AG08396 (cell line): ENCODE results near the gene IFNW1.
A peak's percentile ranks its signal among the peaks of the same experiment; 100 is the strongest.

Source experiments
- DNase-seq: peaks from one replicate; pipeline ENCODE4 v3.0.0; 2012; ENCODE audit warnings: low spot score, mixed read lengths

Gene IFNW1

GRCh38 chr9:21110708-21111576 is 30.7 kb downstream of the IFNW1 start:
- peak; percentile 59 for DNase-seq

- no peak for DNase-seq
Measured at GRCh38 chr9:21104787-21105186, 36.8 kb downstream of the IFNW1 start.

- peak; percentile 39 for DNase-seq
Measured at GRCh38 chr9:21102305-21102704, 39.3 kb downstream of the IFNW1 start.

GRCh38 chr9:21097817-21098216 is 43.8 kb downstream of the IFNW1 start:
- DNase-seq = no peak

GRCh38 chr9:21096901-21097255 is 44.8 kb downstream of the IFNW1 start:
- DNase-seq = no peak

- peak; percentile 20 for DNase-seq
Measured at GRCh38 chr9:21096172-21096900, 45.3 kb downstream of the IFNW1 start.

GRCh38 chr9:21095561-21095960 is 46.1 kb downstream of the IFNW1 start:
- DNase-seq = no peak
